Subcutaneous adipose tissue (tissue), 4 donors: ENCODE results near the gene AGBL4. TPM values are rescaled to one million over a fixed set of nuclear protein-coding genes. Genes with fewer than 3 reads are reported as not detected.

Experiments used
- CTCF ChIP-seq: fragments of 450-650 bp; IDR thresholded peaks from one replicate; pipeline ENCODE4 v1.5.1; 2016; ENCODE audit warnings: low read depth, mild to moderate bottlenecking, control low read depth, antibody characterized with exemption, moderate library complexity
- total RNA-seq, 4 donors: library from RNA; depleted of rRNA; stranded (reverse); fragments of >200 nt; gene quantifications; one replicate each; pipeline ENCODE4 v1.1.0, GENCODE V29; 2016

The AGBL4 gene
- total RNA-seq, 4 donors from 2014 or later, result 0.16 to 3.6 (median 0.59) TPM

- no peak for TF ChIP-seq CTCF
These were observed 1421.4 kb downstream of the AGBL4 start for GRCh38 chr1:48602349-48602748.

DNA sequence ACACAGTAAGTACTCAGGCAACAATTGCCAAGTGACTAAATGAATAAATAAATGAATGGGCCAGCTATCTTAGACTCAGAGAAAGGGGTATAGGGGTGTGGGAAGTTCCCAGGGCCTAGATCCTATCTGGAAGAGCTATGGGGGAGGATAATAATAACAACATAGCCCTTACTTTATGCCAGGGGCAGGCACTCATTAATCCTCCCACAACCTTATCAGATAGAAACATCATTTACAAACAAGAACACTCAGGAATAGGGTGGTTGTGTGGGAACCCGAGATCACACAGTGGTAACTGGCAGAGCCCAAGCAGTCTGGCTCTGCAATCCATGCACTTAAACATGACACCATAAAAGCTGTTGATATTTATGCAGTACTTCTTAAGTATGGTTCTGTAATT, 1423.6 kb downstream of the AGBL4 start:
- no peak for TF ChIP-seq CTCF

GRCh38 chr1:48597663-48598062, 1426.1 kb downstream of the AGBL4 start:
- no peak for TF ChIP-seq CTCF

- TF ChIP-seq CTCF, result no peak
These were observed 1427.7 kb downstream of the AGBL4 start for GRCh38 chr1:48596046-48596445.

GRCh38 chr1:48595613-48596012, 1428.1 kb downstream of the AGBL4 start:
- TF ChIP-seq CTCF, result no peak

DNA sequence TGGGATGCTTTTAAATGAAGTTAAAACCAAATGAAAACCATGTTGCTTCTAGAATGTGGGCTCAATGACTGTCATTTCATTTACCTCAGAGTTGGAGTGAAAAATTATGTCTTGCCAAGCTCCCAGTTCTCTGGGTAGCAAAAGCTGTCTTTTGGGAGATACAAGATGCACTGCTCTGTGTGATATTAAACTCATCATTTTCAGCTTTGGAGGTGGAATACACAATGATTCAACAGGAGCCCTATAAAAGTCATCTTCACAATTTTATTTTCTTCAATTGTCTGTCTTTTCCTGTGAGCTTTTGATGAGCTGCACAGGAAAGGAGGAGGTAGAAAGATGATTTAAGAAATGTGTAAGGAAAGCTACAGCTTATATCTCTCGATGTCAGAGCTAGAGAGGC, 1431.4 kb downstream of the AGBL4 start:
- no peak for TF ChIP-seq CTCF

DNA sequence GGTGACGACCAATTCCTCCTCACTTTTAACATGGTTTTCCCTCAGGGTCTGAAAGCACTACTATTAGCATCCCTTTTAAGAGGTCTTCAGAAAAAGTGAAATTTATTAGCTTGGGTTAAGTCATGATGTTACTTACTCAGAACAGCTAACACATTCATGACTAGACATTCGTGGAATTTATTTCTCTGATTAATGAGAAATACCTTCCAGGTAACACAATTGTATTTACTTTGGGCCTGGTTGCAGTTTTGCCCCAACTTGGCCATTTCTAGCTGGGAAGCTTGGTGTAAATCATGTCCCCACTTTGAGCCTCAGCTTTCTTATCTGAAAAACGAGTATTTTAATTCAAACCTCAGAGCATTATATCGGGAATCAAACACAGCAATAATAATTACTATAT, 1432.6 kb downstream of the AGBL4 start:
- TF ChIP-seq CTCF, result no peak

- no peak for TF ChIP-seq CTCF
These were observed 1435.7 kb downstream of the AGBL4 start for GRCh38 chr1:48588061-48588460.
